Fibroblast of peridontal ligament (primary cell): ENCODE data around the gene CCDC28A.

ENCODE experiments used
- DNase-seq: peaks from one replicate; pipeline ENCODE4 v3.0.0-alpha.2; 2010; ENCODE audit errors: extremely low read depth

The CCDC28A gene

DNA sequence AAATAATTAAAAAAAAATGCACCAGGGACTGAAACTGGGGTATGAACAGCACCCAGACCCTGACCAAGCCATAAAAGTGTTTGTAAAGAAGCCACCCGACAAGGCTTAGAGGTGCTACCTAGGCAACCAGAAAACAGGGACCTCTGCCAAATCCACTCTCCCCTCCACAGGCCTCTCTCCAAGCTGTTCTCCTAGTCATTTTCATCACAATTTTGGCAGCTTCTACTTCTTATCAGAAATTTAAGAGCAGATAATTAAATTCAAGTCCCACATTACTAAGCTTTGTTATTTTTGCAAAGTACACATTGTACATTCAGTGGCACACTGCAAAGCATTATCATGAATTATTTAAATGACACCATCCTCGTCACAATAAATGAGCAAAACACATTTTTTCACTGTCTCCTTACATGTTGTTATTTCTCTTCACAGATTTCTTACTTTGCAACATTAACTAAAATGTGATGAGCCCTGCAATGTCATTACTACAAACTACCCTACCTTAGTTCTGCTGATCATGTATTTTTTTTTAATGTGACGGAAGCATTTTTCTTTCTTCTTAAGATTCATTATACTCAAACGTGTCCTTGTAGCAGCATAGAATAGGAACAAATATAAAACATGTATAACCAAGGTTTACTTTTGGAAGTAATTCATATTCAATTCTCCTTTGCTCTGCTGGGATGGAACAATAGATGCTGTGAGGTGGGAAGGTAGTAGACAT is 60.4 kb downstream of the CCDC28A start:
- DNase-seq, result no peak

DNA sequence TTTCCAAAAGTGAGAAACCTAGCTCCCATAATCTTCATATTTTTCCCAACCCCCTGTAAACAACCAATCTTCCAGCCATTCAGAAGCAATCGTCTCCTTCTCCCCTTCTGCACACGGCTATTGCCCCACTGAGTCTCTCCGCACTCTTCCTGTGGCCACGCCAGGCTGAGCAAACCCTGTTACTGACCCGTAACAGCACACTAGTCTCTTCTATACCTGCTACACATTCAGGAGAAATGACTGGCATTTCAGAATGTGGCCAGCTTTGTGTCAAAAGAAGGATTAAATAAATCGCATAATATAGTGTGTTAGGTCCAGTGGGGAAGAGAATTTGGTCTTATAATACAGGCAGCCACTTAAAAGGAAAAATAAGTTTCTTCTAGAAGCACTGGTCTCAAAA is 63.7 kb downstream of the CCDC28A start:
- DNase-seq, result no peak
